ENCODE results near the gene UBA7. TPM values are rescaled to one million over a fixed set of nuclear protein-coding genes. Genes with fewer than 3 reads are reported as not detected.

The UBA7 gene
- total and polyA plus RNA-seq, 2 experiments from 2014 or later, result 0.14 to 0.50 TPM

DNA sequence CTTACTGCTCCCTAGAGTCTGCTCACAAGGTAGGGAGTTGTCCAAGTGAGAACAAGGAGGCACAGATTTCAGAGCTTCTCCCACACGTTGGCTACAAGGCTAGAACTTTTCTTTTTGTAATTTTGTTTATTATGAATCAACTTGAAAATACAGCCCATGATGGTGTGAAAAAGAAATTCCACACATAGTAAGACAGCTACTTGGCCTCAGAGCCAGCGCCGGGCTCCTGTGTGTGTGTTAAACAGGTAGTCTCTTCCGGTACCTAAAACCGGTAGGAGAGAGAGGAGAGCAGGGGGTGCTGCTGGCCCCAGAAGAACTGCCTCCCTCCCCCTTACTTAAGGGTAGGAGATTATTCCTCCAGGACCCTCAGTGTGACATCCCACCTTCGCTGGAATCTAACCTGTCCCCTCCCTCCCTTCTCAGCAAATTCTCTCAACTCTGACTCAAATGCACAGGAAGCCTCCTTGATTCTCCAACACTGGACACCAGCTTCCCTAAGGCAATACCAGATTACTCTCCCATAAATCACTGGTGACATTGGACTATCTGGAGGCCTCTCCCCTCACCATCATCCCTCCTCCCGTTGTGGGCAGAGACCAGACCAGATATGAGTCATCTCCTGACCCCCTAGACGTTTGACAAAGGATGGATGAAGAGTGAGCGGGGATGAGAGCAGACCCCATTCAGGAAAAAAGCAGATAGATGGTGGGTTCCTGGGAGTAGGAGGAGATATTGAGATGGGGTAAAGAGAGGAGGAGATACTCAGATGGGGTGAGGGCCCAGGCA is 22.9 kb downstream of the UBA7 start (continued):
- TF ChIP-seq POLR2AphosphoS5 (IDR thresholded peaks at IDR 0.05; ENCODE audit: low read depth) (no peak), CREB1 (CRISPR knock-in tag; IDR thresholded peaks at IDR 0.05; ENCODE audit: low read depth) (no peak), JUNB (IDR thresholded peaks at IDR 0.05; ENCODE audit: unreplicated experiment) (no peak)
- TF ChIP-seq, protein P1, sequence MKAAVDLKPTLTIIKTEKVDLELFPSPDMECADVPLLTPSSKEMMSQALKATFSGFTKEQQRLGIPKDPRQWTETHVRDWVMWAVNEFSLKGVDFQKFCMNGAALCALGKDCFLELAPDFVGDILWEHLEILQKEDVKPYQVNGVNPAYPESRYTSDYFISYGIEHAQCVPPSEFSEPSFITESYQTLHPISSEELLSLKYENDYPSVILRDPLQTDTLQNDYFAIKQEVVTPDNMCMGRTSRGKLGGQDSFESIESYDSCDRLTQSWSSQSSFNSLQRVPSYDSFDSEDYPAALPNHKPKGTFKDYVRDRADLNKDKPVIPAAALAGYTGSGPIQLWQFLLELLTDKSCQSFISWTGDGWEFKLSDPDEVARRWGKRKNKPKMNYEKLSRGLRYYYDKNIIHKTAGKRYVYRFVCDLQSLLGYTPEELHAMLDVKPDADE (IDR thresholded peaks at IDR 0.05), result no peak
- TF ChIP-seq, protein P2, sequence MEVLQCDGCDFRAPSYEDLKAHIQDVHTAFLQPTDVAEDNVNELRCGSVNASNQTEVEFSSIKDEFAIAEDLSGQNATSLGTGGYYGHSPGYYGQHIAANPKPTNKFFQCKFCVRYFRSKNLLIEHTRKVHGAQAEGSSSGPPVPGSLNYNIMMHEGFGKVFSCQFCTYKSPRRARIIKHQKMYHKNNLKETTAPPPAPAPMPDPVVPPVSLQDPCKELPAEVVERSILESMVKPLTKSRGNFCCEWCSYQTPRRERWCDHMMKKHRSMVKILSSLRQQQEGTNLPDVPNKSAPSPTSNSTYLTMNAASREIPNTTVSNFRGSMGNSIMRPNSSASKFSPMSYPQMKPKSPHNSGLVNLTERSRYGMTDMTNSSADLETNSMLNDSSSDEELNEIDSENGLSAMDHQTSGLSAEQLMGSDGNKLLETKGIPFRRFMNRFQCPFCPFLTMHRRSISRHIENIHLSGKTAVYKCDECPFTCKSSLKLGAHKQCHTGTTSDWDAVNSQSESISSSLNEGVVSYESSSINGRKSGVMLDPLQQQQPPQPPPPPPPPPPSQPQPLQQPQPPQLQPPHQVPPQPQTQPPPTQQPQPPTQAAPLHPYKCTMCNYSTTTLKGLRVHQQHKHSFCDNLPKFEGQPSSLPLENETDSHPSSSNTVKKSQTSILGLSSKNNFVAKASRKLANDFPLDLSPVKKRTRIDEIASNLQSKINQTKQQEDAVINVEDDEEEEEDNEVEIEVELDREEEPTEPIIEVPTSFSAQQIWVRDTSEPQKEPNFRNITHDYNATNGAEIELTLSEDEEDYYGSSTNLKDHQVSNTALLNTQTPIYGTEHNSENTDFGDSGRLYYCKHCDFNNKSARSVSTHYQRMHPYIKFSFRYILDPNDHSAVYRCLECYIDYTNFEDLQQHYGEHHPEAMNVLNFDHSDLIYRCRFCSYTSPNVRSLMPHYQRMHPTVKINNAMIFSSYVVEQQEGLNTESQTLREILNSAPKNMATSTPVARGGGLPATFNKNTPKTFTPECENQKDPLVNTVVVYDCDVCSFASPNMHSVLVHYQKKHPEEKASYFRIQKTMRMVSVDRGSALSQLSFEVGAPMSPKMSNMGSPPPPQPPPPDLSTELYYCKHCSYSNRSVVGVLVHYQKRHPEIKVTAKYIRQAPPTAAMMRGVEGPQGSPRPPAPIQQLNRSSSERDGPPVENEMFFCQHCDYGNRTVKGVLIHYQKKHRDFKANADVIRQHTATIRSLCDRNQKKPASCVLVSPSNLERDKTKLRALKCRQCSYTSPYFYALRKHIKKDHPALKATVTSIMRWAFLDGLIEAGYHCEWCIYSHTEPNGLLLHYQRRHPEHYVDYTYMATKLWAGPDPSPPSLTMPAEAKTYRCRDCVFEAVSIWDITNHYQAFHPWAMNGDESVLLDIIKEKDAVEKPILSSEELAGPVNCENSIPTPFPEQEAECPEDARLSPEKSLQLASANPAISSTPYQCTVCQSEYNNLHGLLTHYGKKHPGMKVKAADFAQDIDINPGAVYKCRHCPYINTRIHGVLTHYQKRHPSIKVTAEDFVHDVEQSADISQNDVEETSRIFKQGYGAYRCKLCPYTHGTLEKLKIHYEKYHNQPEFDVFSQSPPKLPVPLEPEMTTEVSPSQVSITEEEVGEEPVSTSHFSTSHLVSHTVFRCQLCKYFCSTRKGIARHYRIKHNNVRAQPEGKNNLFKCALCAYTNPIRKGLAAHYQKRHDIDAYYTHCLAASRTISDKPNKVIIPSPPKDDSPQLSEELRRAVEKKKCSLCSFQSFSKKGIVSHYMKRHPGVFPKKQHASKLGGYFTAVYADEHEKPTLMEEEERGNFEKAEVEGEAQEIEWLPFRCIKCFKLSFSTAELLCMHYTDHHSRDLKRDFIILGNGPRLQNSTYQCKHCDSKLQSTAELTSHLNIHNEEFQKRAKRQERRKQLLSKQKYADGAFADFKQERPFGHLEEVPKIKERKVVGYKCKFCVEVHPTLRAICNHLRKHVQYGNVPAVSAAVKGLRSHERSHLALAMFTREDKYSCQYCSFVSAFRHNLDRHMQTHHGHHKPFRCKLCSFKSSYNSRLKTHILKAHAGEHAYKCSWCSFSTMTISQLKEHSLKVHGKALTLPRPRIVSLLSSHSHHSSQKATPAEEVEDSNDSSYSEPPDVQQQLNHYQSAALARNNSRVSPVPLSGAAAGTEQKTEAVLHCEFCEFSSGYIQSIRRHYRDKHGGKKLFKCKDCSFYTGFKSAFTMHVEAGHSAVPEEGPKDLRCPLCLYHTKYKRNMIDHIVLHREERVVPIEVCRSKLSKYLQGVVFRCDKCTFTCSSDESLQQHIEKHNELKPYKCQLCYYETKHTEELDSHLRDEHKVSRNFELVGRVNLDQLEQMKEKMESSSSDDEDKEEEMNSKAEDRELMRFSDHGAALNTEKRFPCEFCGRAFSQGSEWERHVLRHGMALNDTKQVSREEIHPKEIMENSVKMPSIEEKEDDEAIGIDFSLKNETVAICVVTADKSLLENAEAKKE (CRISPR knock-in tag; IDR thresholded peaks at IDR 0.05), result no peak

DNA sequence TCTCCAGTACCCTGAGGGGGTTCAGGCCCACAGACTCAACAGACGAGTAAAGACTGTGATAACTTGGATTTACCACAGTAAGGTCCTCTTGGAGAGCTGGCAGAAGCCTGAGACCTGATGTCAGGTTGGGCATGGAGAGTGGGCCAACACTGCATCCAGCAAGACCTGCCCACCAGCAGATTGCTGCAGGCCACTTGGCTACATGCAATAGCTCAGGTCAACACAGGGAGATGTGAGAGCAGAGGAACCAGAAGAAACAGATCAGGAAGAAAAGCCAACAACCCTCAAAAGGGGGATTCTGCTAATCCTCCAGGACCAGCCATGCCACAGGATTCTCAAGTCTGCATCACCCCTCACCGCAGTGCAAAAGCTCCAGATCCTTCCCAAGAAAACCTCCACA is 25.7 kb downstream of the UBA7 start:
- H3K4me1 ChIP-seq (ENCODE audit: insufficient read depth), result peaks cover 7% of the 10 kb centered on the region
- no peak overlapping the region for H3K4me2 ChIP-seq
- peaks cover 3% of the 10 kb centered on the region; the same call in 1 of the 2 replicates for H4K20me1 ChIP-seq (replicated peaks; ENCODE audit: insufficient read depth)
- ATAC-seq (no peak), DNase-seq (ENCODE audit: low spot score) (no peak)
- no peak overlapping the region for H3K4me3 ChIP-seq
- Mint-ChIP-seq H3K4me1 (peaks cover 7% of the 10 kb centered on the region), H3K27me3 (ENCODE audit: insufficient read depth, low read depth, poor library complexity) (peaks cover 8% of the 10 kb centered on the region), H3K9me3 (no peaks in the 10 kb centered on the region), H3K27ac (no peak overlapping the region), H3K36me3 (ENCODE audit: low read depth) (peaks cover 17% of the 10 kb centered on the region), H3K4me3 (no peak overlapping the region)
- H3K27ac ChIP-seq (ENCODE audit: low read depth), result no peak overlapping the region
- no peak overlapping the region for H2AFZ ChIP-seq
- H3K9me2 ChIP-seq (ENCODE audit: insufficient read depth), result no peaks in the 10 kb centered on the region
- peaks cover 32% of the 10 kb centered on the region for H3K79me2 ChIP-seq (replicated peaks; ENCODE audit: insufficient read depth)
- H3K27me3 ChIP-seq (ENCODE audit: insufficient read depth), result no peaks in the 10 kb centered on the region
- H3K36me3 ChIP-seq (ENCODE audit: insufficient read depth), result peaks cover 14% of the 10 kb centered on the region
- no peaks in the 10 kb centered on the region; the same call in 1 of the 2 replicates for H3F3A ChIP-seq (replicated peaks; ENCODE audit: low read depth)
- no peak for TF ChIP-seq ZNF331 (CRISPR knock-in tag; IDR thresholded peaks at IDR 0.05; ENCODE audit: low read depth)
- TF ChIP-seq EZH2phosphoT487 (IDR thresholded peaks at IDR 0.05; ENCODE audit: unreplicated experiment), result no peak
- no peak for TF ChIP-seq EZH2 (IDR thresholded peaks at IDR 0.05; ENCODE audit: low read depth, unreplicated experiment)
- TF ChIP-seq ZNF114 (CRISPR knock-in tag; IDR thresholded peaks at IDR 0.05), result no peak
- TF ChIP-seq JUNB (IDR thresholded peaks at IDR 0.05; ENCODE audit: unreplicated experiment), result no peak
- TF ChIP-seq, protein P3, sequence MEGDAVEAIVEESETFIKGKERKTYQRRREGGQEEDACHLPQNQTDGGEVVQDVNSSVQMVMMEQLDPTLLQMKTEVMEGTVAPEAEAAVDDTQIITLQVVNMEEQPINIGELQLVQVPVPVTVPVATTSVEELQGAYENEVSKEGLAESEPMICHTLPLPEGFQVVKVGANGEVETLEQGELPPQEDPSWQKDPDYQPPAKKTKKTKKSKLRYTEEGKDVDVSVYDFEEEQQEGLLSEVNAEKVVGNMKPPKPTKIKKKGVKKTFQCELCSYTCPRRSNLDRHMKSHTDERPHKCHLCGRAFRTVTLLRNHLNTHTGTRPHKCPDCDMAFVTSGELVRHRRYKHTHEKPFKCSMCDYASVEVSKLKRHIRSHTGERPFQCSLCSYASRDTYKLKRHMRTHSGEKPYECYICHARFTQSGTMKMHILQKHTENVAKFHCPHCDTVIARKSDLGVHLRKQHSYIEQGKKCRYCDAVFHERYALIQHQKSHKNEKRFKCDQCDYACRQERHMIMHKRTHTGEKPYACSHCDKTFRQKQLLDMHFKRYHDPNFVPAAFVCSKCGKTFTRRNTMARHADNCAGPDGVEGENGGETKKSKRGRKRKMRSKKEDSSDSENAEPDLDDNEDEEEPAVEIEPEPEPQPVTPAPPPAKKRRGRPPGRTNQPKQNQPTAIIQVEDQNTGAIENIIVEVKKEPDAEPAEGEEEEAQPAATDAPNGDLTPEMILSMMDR (conservative IDR thresholded peaks at IDR 0.05; ENCODE audit: low read depth in 2 of 2), result no peak
- no peak for TF ChIP-seq NANOG (IDR thresholded peaks at IDR 0.05; ENCODE audit: borderline replicate concordance)
- no peak for TF ChIP-seq STAT1 (IDR thresholded peaks at IDR 0.05; ENCODE audit: unreplicated experiment)

All from GM23338 (cell line).